NAMALWA (cell line): Measurements from ENCODE around the gene NSD2.

ENCODE experiments used
- DNase-seq: peaks from one replicate; pipeline ENCODE4 v3.0.0-alpha.2; 2015; ENCODE audit warnings: low spot score

The NSD2 gene

GRCh38 chr4:1971456-1972200 is 100.4 kb downstream of the NSD2 start:
- DNase-seq = no peak

- DNase-seq = no peak
Observed at GRCh38 chr4:1972414-1972813, 101.2 kb downstream of the NSD2 start.

- no peak for DNase-seq
Observed at GRCh38 chr4:1973218-1973617, 102.0 kb downstream of the NSD2 start.

- DNase-seq = no peak
Observed at GRCh38 chr4:1973661-1974060, 102.5 kb downstream of the NSD2 start.

- DNase-seq = no peak
Observed at GRCh38 chr4:1974840-1975239, 103.6 kb downstream of the NSD2 start.

- DNase-seq = no peak
Observed at GRCh38 chr4:1975391-1975801, 104.2 kb downstream of the NSD2 start.

GRCh38 chr4:1975880-1976279 is 104.7 kb downstream of the NSD2 start:
- no peak for DNase-seq

GRCh38 chr4:1976416-1977352 is 105.5 kb downstream of the NSD2 start:
- no peak for DNase-seq

- no peak for DNase-seq
Observed at GRCh38 chr4:1978226-1978625, 107.0 kb downstream of the NSD2 start.

- no peak for DNase-seq
Observed at GRCh38 chr4:1978741-1979476, 107.7 kb downstream of the NSD2 start.

GRCh38 chr4:1979477-1980196 is 108.4 kb downstream of the NSD2 start:
- no peak for DNase-seq

- no peak for DNase-seq
Observed at GRCh38 chr4:1980561-1981041, 109.4 kb downstream of the NSD2 start.

- DNase-seq = peak; percentile 23
Observed at GRCh38 chr4:1981251-1982058, 110.3 kb downstream of the NSD2 start.

GRCh38 chr4:1982124-1983052 is 111.2 kb downstream of the NSD2 start:
- DNase-seq = no peak

GRCh38 chr4:1983053-1983845 is 112.1 kb downstream of the NSD2 start:
- no peak for DNase-seq

- DNase-seq = no peak
Observed at GRCh38 chr4:1983846-1984405, 112.7 kb downstream of the NSD2 start.

- no peak for DNase-seq
Observed at GRCh38 chr4:1984406-1985191, 113.4 kb downstream of the NSD2 start.

GRCh38 chr4:1985294-1985693 is 114.1 kb downstream of the NSD2 start:
- no peak for DNase-seq
